Stomach (tissue), 4 donors: ENCODE data around the gene RHCG.

Experiments
- POLR2A ChIP-seq, 4 donors: fragments of 450-650 bp; IDR thresholded peaks; one replicate each; pipeline ENCODE4 v1.6.1; 2016; ENCODE audit warnings: antibody characterized with exemption in 4 of 4, control low read depth in 2 of 4, mild to moderate bottlenecking in 1 of 4, moderate library complexity in 1 of 4
- POLR2AphosphoS5 ChIP-seq, 3 donors: sonication (generic); formaldehyde crosslinking; IDR thresholded peaks; one replicate each; pipeline ENCODE4 v1.6.1; 2016; ENCODE audit warnings: antibody characterized with exemption in 3 of 3
- TF ChIP-seq, protein P1 (sequence below), 7 experiments: fragments of 450-650 bp in 4 of 7; fragments of 200-600 bp in 3 of 7; sonication (generic) in 3 of 7; IDR thresholded peaks; one replicate each; pipeline ENCODE4 v1.5.1; 2016 to 2019; ENCODE audit warnings: antibody characterized with exemption in 7 of 7, control low read depth in 2 of 7, mild to moderate bottlenecking in 1 of 7

DNA sequence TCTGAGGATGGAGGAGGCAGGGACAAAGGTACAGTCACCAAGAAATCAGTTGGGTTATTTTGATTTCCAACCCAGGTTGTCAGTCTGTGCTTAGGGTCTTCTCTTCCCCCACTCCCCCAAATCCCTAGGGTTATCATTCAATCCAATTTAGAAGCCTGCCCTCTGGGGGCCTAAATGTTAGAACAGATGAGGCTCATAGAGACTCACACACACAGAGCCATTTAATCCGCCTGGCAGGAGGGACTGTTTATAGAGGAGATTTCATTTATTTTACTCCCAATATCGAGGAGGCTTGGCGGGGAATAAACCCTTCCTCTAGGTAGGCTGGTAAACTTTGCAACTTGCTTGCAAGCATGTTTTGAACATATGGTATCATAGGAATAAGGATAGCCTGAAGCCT, 52.8 kb downstream of the RHCG start:
- TF ChIP-seq, protein P1, sequence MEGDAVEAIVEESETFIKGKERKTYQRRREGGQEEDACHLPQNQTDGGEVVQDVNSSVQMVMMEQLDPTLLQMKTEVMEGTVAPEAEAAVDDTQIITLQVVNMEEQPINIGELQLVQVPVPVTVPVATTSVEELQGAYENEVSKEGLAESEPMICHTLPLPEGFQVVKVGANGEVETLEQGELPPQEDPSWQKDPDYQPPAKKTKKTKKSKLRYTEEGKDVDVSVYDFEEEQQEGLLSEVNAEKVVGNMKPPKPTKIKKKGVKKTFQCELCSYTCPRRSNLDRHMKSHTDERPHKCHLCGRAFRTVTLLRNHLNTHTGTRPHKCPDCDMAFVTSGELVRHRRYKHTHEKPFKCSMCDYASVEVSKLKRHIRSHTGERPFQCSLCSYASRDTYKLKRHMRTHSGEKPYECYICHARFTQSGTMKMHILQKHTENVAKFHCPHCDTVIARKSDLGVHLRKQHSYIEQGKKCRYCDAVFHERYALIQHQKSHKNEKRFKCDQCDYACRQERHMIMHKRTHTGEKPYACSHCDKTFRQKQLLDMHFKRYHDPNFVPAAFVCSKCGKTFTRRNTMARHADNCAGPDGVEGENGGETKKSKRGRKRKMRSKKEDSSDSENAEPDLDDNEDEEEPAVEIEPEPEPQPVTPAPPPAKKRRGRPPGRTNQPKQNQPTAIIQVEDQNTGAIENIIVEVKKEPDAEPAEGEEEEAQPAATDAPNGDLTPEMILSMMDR (IDR thresholded peaks at IDR 0.05): no peak
- TF ChIP-seq POLR2A (IDR thresholded peaks at IDR 0.05) (no peak), POLR2AphosphoS5 (IDR thresholded peaks at IDR 0.05) (no peak)
